ENCODE results near the gene LRRC32.

DNA sequence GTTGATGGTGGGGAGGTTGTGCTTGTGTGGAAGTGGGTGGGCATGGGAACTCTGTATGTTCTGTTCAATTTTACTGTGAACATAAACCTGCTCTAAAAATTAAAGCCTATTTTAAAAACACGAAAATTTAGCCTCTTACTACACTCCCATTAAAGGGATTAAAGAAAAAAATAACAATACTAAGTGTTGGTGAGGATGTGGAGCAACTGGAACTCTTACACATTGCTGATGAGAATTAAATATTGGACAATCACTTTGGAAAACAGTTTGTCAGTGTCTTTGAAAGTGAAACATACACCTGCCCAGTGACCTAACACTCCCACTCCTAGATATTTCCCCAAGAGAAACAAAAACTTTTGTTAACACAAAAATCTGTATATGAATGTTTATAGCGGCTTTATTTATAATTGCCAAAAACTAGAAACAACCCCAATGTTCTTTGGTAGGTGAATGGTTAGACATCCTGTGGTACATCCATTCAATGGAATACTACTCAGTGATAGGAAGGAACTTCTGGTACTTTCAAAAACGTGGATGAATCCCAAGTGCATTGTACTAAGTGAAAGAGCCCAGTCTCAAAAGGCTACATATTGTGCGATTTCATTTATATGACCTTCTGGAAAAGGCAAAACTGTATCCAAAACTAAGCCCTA is 23.5 kb downstream of the LRRC32 start:
- TF ChIP-seq EZH2 (IDR thresholded peaks at IDR 0.05; ENCODE audit: insufficient read depth, poor library complexity, severe bottlenecking) (no peak), EZH2phosphoT487 (IDR thresholded peaks at IDR 0.05; ENCODE audit: insufficient read depth, low read depth) (no peak)

Measured in GM23248 (cell line).